HG03442 (cell line): ENCODE measurements around the gene SLC26A6.

Source experiments
- ATAC-seq: cut with Tn5 transposase; IDR thresholded peaks from one replicate; pipeline ENCODE4 v1.9.1; 2021; ENCODE audit warnings: mild to moderate bottlenecking, moderate library complexity; ENCODE audit not compliant: unreplicated experiment

SLC26A6 gene

GRCh38 chr3:48581621-48582481 is 53.4 kb downstream of the SLC26A6 start:
- no peak for ATAC-seq

GRCh38 chr3:48576647-48577046 is 58.6 kb downstream of the SLC26A6 start:
- no peak for ATAC-seq
